AG04449 (cell line): ENCODE measurements around the gene P2RX7.

Experiments used
- CTCF ChIA-PET: fragments of 350-600 bp; formaldehyde crosslinking; extraction: SDS; loops from one replicate; lab custom pipeline; 2021; ENCODE audit warnings: antibody characterized with exemption; lab: Yijun Ruan, JAX
- POLR2A ChIA-PET: fragments of 400-600, 350-600 bp; formaldehyde crosslinking; extraction: SDS; loops from one replicate; lab custom pipeline; 2020; ENCODE audit warnings: antibody characterized with exemption, inconsistent platforms; lab: Yijun Ruan, JAX
- DNase-seq: peaks from one replicate; pipeline ENCODE4 v3.0.0-alpha.2; 2010; ENCODE audit warnings: low read depth, low spot score
- H3K4me3 ChIP-seq: 2 replicates; pipeline ENCODE4 v1.5.1; 2011; ENCODE audit warnings: low read depth, mild to moderate bottlenecking, control low read depth, low read length
- CTCF ChIP-seq: IDR thresholded peaks from one replicate; pipeline ENCODE4 v1.5.1; 2011; ENCODE audit warnings: mild to moderate bottlenecking, moderate library complexity, low read length, control low read depth, inconsistent platforms; ENCODE audit not compliant: insufficient read depth; ENCODE audit errors: missing control alignments

The P2RX7 gene

GRCh38 chr12:121212875-121213274 is 80.2 kb downstream of the P2RX7 start:
- CTCF ChIA-PET = interaction anchor here (1.7 kb wide), 1 partner anchor 18 kb away, joined by 7 read pairs; no protein-coding TSS in a partner anchor

GRCh38 chr12:121214166-121214777 is 81.6 kb downstream of the P2RX7 start:
- POLR2A ChIA-PET = interaction anchor here (0.6 kb wide), 1 partner anchor 248 kb away, joined by 3 read pairs; no protein-coding TSS in a partner anchor
- no peak for TF ChIP-seq CTCF
- DNase-seq = no peak
- no peak overlapping the region for H3K4me3 ChIP-seq
- CTCF ChIA-PET = interaction anchor here (1.4 to 5.1 kb wide), 3 partner anchors 16 to 21 kb away, joined by 3 to 29 read pairs (median 7); no protein-coding TSS in a partner anchor

More at GRCh38 chr12:121212875-121213274, 80.2 kb downstream of the P2RX7 start:
- H3K4me3 ChIP-seq = no peak overlapping the region
- POLR2A ChIA-PET = no interaction called here
- DNase-seq = no peak
- no peak for TF ChIP-seq CTCF

- no peak for TF ChIP-seq CTCF
- no peak overlapping the region for H3K4me3 ChIP-seq
- CTCF ChIA-PET = interaction anchor here (1.2 to 5.1 kb wide), 3 partner anchors 15 to 632 kb away, joined by 3 to 29 read pairs (median 3); no protein-coding TSS in a partner anchor
- POLR2A ChIA-PET = no interaction called here
- DNase-seq = peak; percentile 42
Observed at GRCh38 chr12:121214855-121215745, 82.4 kb downstream of the P2RX7 start.

- ChIA-PET POLR2A (no interaction called here), CTCF (interaction anchor here (1.2 to 5.1 kb wide), 2 partner anchors 14 to 633 kb away, joined by 3 to 29 read pairs; no protein-coding TSS in a partner anchor)
- TF ChIP-seq CTCF = no peak
Observed at GRCh38 chr12:121216102-121216501, 83.4 kb downstream of the P2RX7 start.

GRCh38 chr12:121217063-121217462 is 84.4 kb downstream of the P2RX7 start:
- ChIA-PET POLR2A (no interaction called here), CTCF (interaction anchor here (5.1 kb wide), 1 partner anchor 13 kb away, joined by 29 read pairs; no protein-coding TSS in a partner anchor)
- DNase-seq = no peak
- no peak overlapping the region for H3K4me3 ChIP-seq
- no peak for TF ChIP-seq CTCF

More at GRCh38 chr12:121216102-121216501, 83.4 kb downstream of the P2RX7 start:
- DNase-seq = no peak
- no peak overlapping the region for H3K4me3 ChIP-seq
